Measurements from ENCODE around the gene CHMP4A. TPM values are rescaled to one million over a fixed set of nuclear protein-coding genes. Genes with fewer than 3 reads are reported as not detected.
A peak's percentile ranks its signal among the peaks of the same experiment; 100 is the strongest.

CHMP4A gene
- 100 to 1,000 TPM; 105 to 119 TPM for total RNA-seq

GRCh38 chr14:24212924-24213865, at the start of gene CHMP4A:
TSS of gene CHMP4A (minus strand) at chr14:24213488. CDS start at chr14:24213439, 49 bp downstream.
- Mint-ChIP-seq H3K27ac (peak within 1 kb of the TSS; percentile 93), H3K9me3 (no peaks in the 10 kb centered on the region), H3K4me1 (ENCODE audit: low read depth) (peaks cover 58% of the 10 kb centered on the region), H3K36me3 (ENCODE audit: insufficient read depth in 2 of 2) (peaks cover 13 to 19% of the 10 kb centered on the region in 2 donors), H3K4me3 (peak within 1 kb of the TSS; percentile 79 to 91), H3K27me3 (ENCODE audit: low read depth) (no peaks in the 10 kb centered on the region)
- ATAC-seq (replicated peaks in 1 of 2) (peak; percentile 86 to 88), DNase-seq (peak; percentile 96 to 98)

GRCh38 chr14:24261969-24262327, 48.7 kb upstream of the CHMP4A start:
- peaks cover under 1 to 2% of the 10 kb centered on the region in 2 donors for H3K36me3 Mint-ChIP-seq (ENCODE audit: insufficient read depth in 2 of 2)
- ATAC-seq (replicated peaks in 1 of 2) (no peak), DNase-seq (no peak)
- no peak overlapping the region for H3K27ac Mint-ChIP-seq
- H3K4me3 Mint-ChIP-seq, result no peak overlapping the region
- H3K4me1 Mint-ChIP-seq (ENCODE audit: low read depth), result no peaks in the 10 kb centered on the region
- no peaks in the 10 kb centered on the region for H3K27me3 Mint-ChIP-seq (ENCODE audit: low read depth)
- no peaks in the 10 kb centered on the region for H3K9me3 Mint-ChIP-seq

GRCh38 chr14:24261256-24261968, 48.1 kb upstream of the CHMP4A start:
- H3K4me3 Mint-ChIP-seq, result no peak overlapping the region
- no peaks in the 10 kb centered on the region for H3K27me3 Mint-ChIP-seq (ENCODE audit: low read depth)
- no peak for DNase-seq
- no peak for ATAC-seq (replicated peaks in 1 of 2)
- no peaks in the 10 kb centered on the region for H3K36me3 Mint-ChIP-seq (ENCODE audit: insufficient read depth in 2 of 2)
- no peak overlapping the region for H3K27ac Mint-ChIP-seq
- H3K4me1 Mint-ChIP-seq (ENCODE audit: low read depth), result no peaks in the 10 kb centered on the region
- H3K9me3 Mint-ChIP-seq, result no peaks in the 10 kb centered on the region

GRCh38 chr14:24260780-24261157, 47.5 kb upstream of the CHMP4A start:
- Mint-ChIP-seq H3K9me3 (no peaks in the 10 kb centered on the region), H3K4me1 (ENCODE audit: low read depth) (no peaks in the 10 kb centered on the region), H3K36me3 (ENCODE audit: insufficient read depth in 2 of 2) (no peaks in the 10 kb centered on the region), H3K27ac (no peak overlapping the region), H3K27me3 (ENCODE audit: low read depth) (no peaks in the 10 kb centered on the region), H3K4me3 (no peak overlapping the region)
- DNase-seq (no peak), ATAC-seq (replicated peaks in 1 of 2) (no peak)

- no peaks in the 10 kb centered on the region for H3K4me1 Mint-ChIP-seq (ENCODE audit: low read depth)
- ATAC-seq (replicated peaks in 1 of 2), result no peak
- no peak overlapping the region for H3K27ac Mint-ChIP-seq
- H3K36me3 Mint-ChIP-seq (ENCODE audit: insufficient read depth in 2 of 2), result no peaks in the 10 kb centered on the region
- no peaks in the 10 kb centered on the region for H3K27me3 Mint-ChIP-seq (ENCODE audit: low read depth)
- no peaks in the 10 kb centered on the region for H3K9me3 Mint-ChIP-seq
- H3K4me3 Mint-ChIP-seq, result no peak overlapping the region
- no peak for DNase-seq
Observed at GRCh38 chr14:24260026-24260779, 46.9 kb upstream of the CHMP4A start.

- Mint-ChIP-seq H3K4me1 (ENCODE audit: low read depth) (no peaks in the 10 kb centered on the region), H3K4me3 (no peak overlapping the region), H3K27me3 (ENCODE audit: low read depth) (no peaks in the 10 kb centered on the region), H3K36me3 (ENCODE audit: insufficient read depth in 2 of 2) (no peaks in the 10 kb centered on the region), H3K27ac (no peak overlapping the region), H3K9me3 (no peaks in the 10 kb centered on the region)
- DNase-seq, result no peak
- no peak for ATAC-seq (replicated peaks in 1 of 2)
Observed at GRCh38 chr14:24259282-24260025, 46.2 kb upstream of the CHMP4A start.

- no peak overlapping the region for H3K27ac Mint-ChIP-seq
Observed at GRCh38 chr14:24258548-24259265, 45.4 kb upstream of the CHMP4A start.

GRCh38 chr14:24258119-24258518, 44.8 kb upstream of the CHMP4A start:
- Mint-ChIP-seq H3K27me3 (ENCODE audit: low read depth) (no peaks in the 10 kb centered on the region), H3K9me3 (no peaks in the 10 kb centered on the region), H3K4me1 (ENCODE audit: low read depth) (no peaks in the 10 kb centered on the region), H3K36me3 (ENCODE audit: insufficient read depth in 2 of 2) (no peaks in the 10 kb centered on the region), H3K4me3 (no peak overlapping the region), H3K27ac (no peak overlapping the region)
- ATAC-seq (replicated peaks in 1 of 2) (no peak), DNase-seq (no peak)

More at GRCh38 chr14:24258548-24259265, 45.4 kb upstream of the CHMP4A start:
- Mint-ChIP-seq H3K27me3 (ENCODE audit: low read depth) (no peaks in the 10 kb centered on the region), H3K36me3 (ENCODE audit: insufficient read depth in 2 of 2) (no peaks in the 10 kb centered on the region), H3K9me3 (no peaks in the 10 kb centered on the region), H3K4me1 (ENCODE audit: low read depth) (no peaks in the 10 kb centered on the region), H3K4me3 (no peak overlapping the region)
- DNase-seq, result no peak
- ATAC-seq (replicated peaks in 1 of 2), result no peak

- no peaks in the 10 kb centered on the region for H3K27me3 Mint-ChIP-seq (ENCODE audit: low read depth)
- no peaks in the 10 kb centered on the region for H3K36me3 Mint-ChIP-seq (ENCODE audit: insufficient read depth in 2 of 2)
- DNase-seq, result no peak
- no peaks in the 10 kb centered on the region for H3K9me3 Mint-ChIP-seq
- H3K27ac Mint-ChIP-seq, result no peak overlapping the region
- H3K4me1 Mint-ChIP-seq (ENCODE audit: low read depth), result no peaks in the 10 kb centered on the region
- no peak for ATAC-seq (replicated peaks in 1 of 2)
- no peak overlapping the region for H3K4me3 Mint-ChIP-seq
Observed at GRCh38 chr14:24256960-24257359, 43.7 kb upstream of the CHMP4A start.

- Mint-ChIP-seq H3K27ac (no peak overlapping the region), H3K27me3 (ENCODE audit: low read depth) (no peaks in the 10 kb centered on the region), H3K4me1 (ENCODE audit: low read depth) (no peaks in the 10 kb centered on the region), H3K9me3 (no peaks in the 10 kb centered on the region), H3K36me3 (ENCODE audit: insufficient read depth in 2 of 2) (no peaks in the 10 kb centered on the region), H3K4me3 (no peak overlapping the region)
- ATAC-seq (replicated peaks in 1 of 2), result no peak
- DNase-seq, result no peak
Observed at GRCh38 chr14:24255931-24256711, 42.8 kb upstream of the CHMP4A start.

- DNase-seq (no peak), ATAC-seq (replicated peaks in 1 of 2) (no peak)
- H3K4me1 Mint-ChIP-seq (ENCODE audit: low read depth), result peaks cover 6% of the 10 kb centered on the region
- H3K27ac Mint-ChIP-seq, result no peak overlapping the region
- no peaks in the 10 kb centered on the region for H3K9me3 Mint-ChIP-seq
- no peak overlapping the region for H3K4me3 Mint-ChIP-seq
- H3K27me3 Mint-ChIP-seq (ENCODE audit: low read depth), result no peaks in the 10 kb centered on the region
- no peaks in the 10 kb centered on the region for H3K36me3 Mint-ChIP-seq (ENCODE audit: insufficient read depth in 2 of 2)
Observed at GRCh38 chr14:24255438-24255837, 42.1 kb upstream of the CHMP4A start.

All from activated T-cell treated with anti-CD3 and anti-CD28 coated beads, Interleukin-2, amount 50 U/mL, for 72 hours (primary cell).